DMS153 treated with DMSO at 0.1 percent for 48 hours (cell line): ENCODE data around the gene CMBL.
"Not testable (repeated sequence)": the region's sequence is repeated elsewhere in the genome, so short reads cannot be mapped to it uniquely, and the experiment has no call there.

Source experiments
- DNase-seq: peaks from one replicate; lab custom pipeline; 2025; ENCODE audit not compliant: unreplicated experiment; lab: John Stamatoyannopoulos, UW

Gene CMBL

GRCh38 chr5:10262121-10262774, 45.5 kb downstream of the CMBL start:
- DNase-seq, result no peak

GRCh38 chr5:10261065-10261464, 46.6 kb downstream of the CMBL start:
- no peak for DNase-seq

- DNase-seq, result no peak
Measured at GRCh38 chr5:10259899-10260298, 47.8 kb downstream of the CMBL start.

GRCh38 chr5:10257870-10258269, 49.8 kb downstream of the CMBL start:
- DNase-seq, result no peak

GRCh38 chr5:10254686-10255085, 53.0 kb downstream of the CMBL start:
- no peak for DNase-seq

GRCh38 chr5:10253390-10253789, 54.3 kb downstream of the CMBL start:
- no peak for DNase-seq

- DNase-seq, result no peak
Measured at GRCh38 chr5:10251405-10251804, 56.3 kb downstream of the CMBL start.

- DNase-seq, result no peak
Measured at GRCh38 chr5:10250806-10251276, 56.9 kb downstream of the CMBL start.

- DNase-seq, result peak; percentile 100
Measured at GRCh38 chr5:10249948-10250805, 57.5 kb downstream of the CMBL start, which contains the start of gene CCT5. TSS of gene CCT5 (plus strand) at chr5:10250280. CDS start at chr5:10250341, 61 bp downstream.

GRCh38 chr5:10248378-10249260, 59.1 kb downstream of the CMBL start:
- no peak for DNase-seq

GRCh38 chr5:10247217-10247616, 60.5 kb downstream of the CMBL start:
- DNase-seq, result not testable (repeated sequence)

- DNase-seq, result no peak
Measured at GRCh38 chr5:10246761-10247160, 60.9 kb downstream of the CMBL start.

GRCh38 chr5:10244342-10244944, 63.3 kb downstream of the CMBL start:
- DNase-seq, result no peak

GRCh38 chr5:10243660-10244240, 64.0 kb downstream of the CMBL start:
- DNase-seq, result no peak

GRCh38 chr5:10235350-10235749, 72.4 kb downstream of the CMBL start:
- no peak for DNase-seq

- peak; percentile 4 for DNase-seq
Measured at GRCh38 chr5:10233505-10233904, 74.2 kb downstream of the CMBL start.

- no peak for DNase-seq
Measured at GRCh38 chr5:10233011-10233410, 74.7 kb downstream of the CMBL start.

- no peak for DNase-seq
Measured at GRCh38 chr5:10232386-10232785, 75.3 kb downstream of the CMBL start.

GRCh38 chr5:10229306-10230048, 78.2 kb downstream of the CMBL start:
- no peak for DNase-seq

GRCh38 chr5:10228288-10228687, 79.4 kb downstream of the CMBL start:
- DNase-seq, result no peak
